ENCODE results near the gene LRRFIP1.

- TF ChIP-seq, protein P1, sequence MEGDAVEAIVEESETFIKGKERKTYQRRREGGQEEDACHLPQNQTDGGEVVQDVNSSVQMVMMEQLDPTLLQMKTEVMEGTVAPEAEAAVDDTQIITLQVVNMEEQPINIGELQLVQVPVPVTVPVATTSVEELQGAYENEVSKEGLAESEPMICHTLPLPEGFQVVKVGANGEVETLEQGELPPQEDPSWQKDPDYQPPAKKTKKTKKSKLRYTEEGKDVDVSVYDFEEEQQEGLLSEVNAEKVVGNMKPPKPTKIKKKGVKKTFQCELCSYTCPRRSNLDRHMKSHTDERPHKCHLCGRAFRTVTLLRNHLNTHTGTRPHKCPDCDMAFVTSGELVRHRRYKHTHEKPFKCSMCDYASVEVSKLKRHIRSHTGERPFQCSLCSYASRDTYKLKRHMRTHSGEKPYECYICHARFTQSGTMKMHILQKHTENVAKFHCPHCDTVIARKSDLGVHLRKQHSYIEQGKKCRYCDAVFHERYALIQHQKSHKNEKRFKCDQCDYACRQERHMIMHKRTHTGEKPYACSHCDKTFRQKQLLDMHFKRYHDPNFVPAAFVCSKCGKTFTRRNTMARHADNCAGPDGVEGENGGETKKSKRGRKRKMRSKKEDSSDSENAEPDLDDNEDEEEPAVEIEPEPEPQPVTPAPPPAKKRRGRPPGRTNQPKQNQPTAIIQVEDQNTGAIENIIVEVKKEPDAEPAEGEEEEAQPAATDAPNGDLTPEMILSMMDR (IDR thresholded peaks at IDR 0.05; ENCODE audit: low read length): no peak
- no peak for TF ChIP-seq EZH2phosphoT487 (IDR thresholded peaks at IDR 0.05; ENCODE audit: low read length)
- TF ChIP-seq EZH2 (optimal IDR thresholded peaks at IDR 0.05; ENCODE audit: low read depth, low read length): no peak
These were observed 75.3 kb downstream of the LRRFIP1 start for GRCh38 chr2:237702441-237703391.

All from MM.1S (cell line).